Transverse colon (tissue), 4 donors: Measurements from ENCODE around the gene WTIP. TPM values are rescaled to one million over a fixed set of nuclear protein-coding genes. Genes with fewer than 3 reads are reported as not detected.

Source experiments
- DNase-seq: peaks from one replicate; pipeline ENCODE4 v3.0.0-alpha.2; 2019
- H3K27ac ChIP-seq, 4 donors: fragments of 200-600 bp; sonication (generic); 2 replicates each; pipeline ENCODE4 v1.5.1; 2016 to 2018; ENCODE audit warnings: inconsistent platforms in 4 of 4
- H3K27me3 ChIP-seq: fragments of 200-600 bp; sonication (generic); 2 replicates; pipeline ENCODE4 v1.5.1; 2017; ENCODE audit warnings: inconsistent platforms
- H3K36me3 ChIP-seq, 4 donors: fragments of 200-600 bp; sonication (generic); 2 replicates each; pipeline ENCODE4 v1.5.1; 2017 to 2019; ENCODE audit warnings: inconsistent platforms in 4 of 4
- H3K4me1 ChIP-seq, 4 donors: fragments of 200-600 bp; sonication (generic); 2 replicates each; pipeline ENCODE4 v1.5.1; 2017 to 2020; ENCODE audit warnings: inconsistent platforms in 4 of 4
- H3K4me3 ChIP-seq, 4 donors: fragments of 200-600 bp; sonication (generic); 1 replicate in 1 of 4; 2 replicates in 3 of 4; pipeline versions ENCODE4 v1.5.1 to v1.6.1; 2017 to 2019; ENCODE audit warnings: inconsistent platforms in 4 of 4
- H3K9me3 ChIP-seq, 2 donors: fragments of 200-600 bp; sonication (generic); 2 replicates each; pipeline ENCODE4 v1.5.1; 2017 to 2019; ENCODE audit warnings: inconsistent platforms in 2 of 2
- EP300 ChIP-seq: sonication (generic); formaldehyde crosslinking; IDR thresholded peaks from one replicate; pipeline ENCODE4 v1.6.1; 2017; ENCODE audit warnings: antibody characterized with exemption, low read depth
- POLR2A ChIP-seq: fragments of 450-650 bp; IDR thresholded peaks from one replicate; pipeline ENCODE4 v1.6.1; 2016; ENCODE audit warnings: antibody characterized with exemption, mild to moderate bottlenecking, moderate library complexity
- POLR2AphosphoS5 ChIP-seq, 3 donors: sonication (generic); formaldehyde crosslinking; IDR thresholded peaks; one replicate each; pipeline ENCODE4 v1.6.1; 2016; ENCODE audit warnings: antibody characterized with exemption in 3 of 3
- WGBS, 2 donors: methylation state at CpG; one replicate each; pipeline ENCODE4 v1.1.5; 2018; ENCODE audit warnings: low coverage in 1 of 2; 5-methylcytosine and 5-hydroxymethylcytosine counted together
- in situ Hi-C, 4 donors: fragments of 200-750 bp; cut with MboI; loops; one replicate each; pipeline versions ENCODE4 v1.15.0 to v1.15.1; 2017; ENCODE audit warnings: low sequenced_read_pairs in 3 of 4, low pct_ligation_motif_present in 1 of 4, low pct_unique_long_range_greater_than_20kb in 1 of 4
- intact Hi-C: fragments of 100-400 bp; cut with DNase I; formaldehyde crosslinking; loops from one replicate; pipeline ENCODE4 v1.15.1; 2023; ENCODE audit warnings: low total_unique reads
- total RNA-seq, 4 donors: library from RNA; depleted of rRNA; stranded (reverse); fragments of >200 nt; gene quantifications; one replicate each; pipeline ENCODE4 v1.1.0, GENCODE V29; 2016
- TF ChIP-seq, protein P1 (sequence below), 5 experiments: fragments of 200-600 bp in 3 of 5; fragments of 450-650 bp in 2 of 5; sonication (generic) in 3 of 5; IDR thresholded peaks; 1 replicate in 2 of 5; 2 replicates in 3 of 5; pipeline ENCODE4 v1.5.1; 2016 to 2017; ENCODE audit warnings: antibody characterized with exemption in 5 of 5, inconsistent platforms in 3 of 5, mild to moderate bottlenecking in 2 of 5, moderate library complexity in 1 of 5

Gene WTIP
- total RNA-seq, 4 donors from 2014 or later: 0.60 to 4.1 (median 2.2) TPM

DNA sequence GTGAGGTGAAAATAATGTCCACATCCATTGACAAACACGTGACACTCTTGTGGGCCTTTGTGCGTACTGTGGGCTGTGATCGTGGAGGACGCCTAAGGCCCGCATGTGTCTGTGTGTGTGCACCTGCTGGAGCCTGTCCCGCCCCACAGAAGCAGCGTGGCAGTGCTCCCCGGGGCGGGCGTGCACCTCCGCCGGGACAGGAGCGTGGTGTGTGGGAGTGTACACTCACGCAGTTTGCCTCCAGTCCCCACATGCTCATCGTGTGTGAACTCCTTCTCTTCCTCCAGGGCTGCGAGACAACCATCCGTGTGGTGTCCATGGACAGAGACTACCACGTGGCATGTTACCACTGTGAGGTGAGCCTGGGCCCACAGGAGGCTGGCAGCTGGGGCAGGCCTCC is 13.9 kb downstream of the WTIP start:
- 94% methylated on average over 17 of the region's 18 CpGs; no CpG with 5 or more reads in 1 of the 2 donors for WGBS, 2 donors
- intact Hi-C loops: no loop called here
- DNase-seq: no peak
- no peak overlapping the region for H3K27ac ChIP-seq
- no peaks in the 10 kb centered on the region for H3K9me3 ChIP-seq
- in situ Hi-C loops: loop anchor here in 2 of 4 donors (5.0 to 10.0 kb wide), 2 partner anchors 217 to 219 kb away; no protein-coding TSS in a partner anchor
- TF ChIP-seq EP300 (no peak), POLR2AphosphoS5 (IDR thresholded peaks at IDR 0.05) (no peak), POLR2A (no peak)
- TF ChIP-seq, protein P1, sequence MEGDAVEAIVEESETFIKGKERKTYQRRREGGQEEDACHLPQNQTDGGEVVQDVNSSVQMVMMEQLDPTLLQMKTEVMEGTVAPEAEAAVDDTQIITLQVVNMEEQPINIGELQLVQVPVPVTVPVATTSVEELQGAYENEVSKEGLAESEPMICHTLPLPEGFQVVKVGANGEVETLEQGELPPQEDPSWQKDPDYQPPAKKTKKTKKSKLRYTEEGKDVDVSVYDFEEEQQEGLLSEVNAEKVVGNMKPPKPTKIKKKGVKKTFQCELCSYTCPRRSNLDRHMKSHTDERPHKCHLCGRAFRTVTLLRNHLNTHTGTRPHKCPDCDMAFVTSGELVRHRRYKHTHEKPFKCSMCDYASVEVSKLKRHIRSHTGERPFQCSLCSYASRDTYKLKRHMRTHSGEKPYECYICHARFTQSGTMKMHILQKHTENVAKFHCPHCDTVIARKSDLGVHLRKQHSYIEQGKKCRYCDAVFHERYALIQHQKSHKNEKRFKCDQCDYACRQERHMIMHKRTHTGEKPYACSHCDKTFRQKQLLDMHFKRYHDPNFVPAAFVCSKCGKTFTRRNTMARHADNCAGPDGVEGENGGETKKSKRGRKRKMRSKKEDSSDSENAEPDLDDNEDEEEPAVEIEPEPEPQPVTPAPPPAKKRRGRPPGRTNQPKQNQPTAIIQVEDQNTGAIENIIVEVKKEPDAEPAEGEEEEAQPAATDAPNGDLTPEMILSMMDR (IDR thresholded peaks at IDR 0.05): no peak
- H3K4me3 ChIP-seq: no peak overlapping the region
- peaks cover 0 to 5% (median 0%) of the 10 kb centered on the region in 4 donors for H3K36me3 ChIP-seq
- H3K27me3 ChIP-seq: peaks cover 6% of the 10 kb centered on the region
- H3K4me1 ChIP-seq: no peaks in the 10 kb centered on the region

DNA sequence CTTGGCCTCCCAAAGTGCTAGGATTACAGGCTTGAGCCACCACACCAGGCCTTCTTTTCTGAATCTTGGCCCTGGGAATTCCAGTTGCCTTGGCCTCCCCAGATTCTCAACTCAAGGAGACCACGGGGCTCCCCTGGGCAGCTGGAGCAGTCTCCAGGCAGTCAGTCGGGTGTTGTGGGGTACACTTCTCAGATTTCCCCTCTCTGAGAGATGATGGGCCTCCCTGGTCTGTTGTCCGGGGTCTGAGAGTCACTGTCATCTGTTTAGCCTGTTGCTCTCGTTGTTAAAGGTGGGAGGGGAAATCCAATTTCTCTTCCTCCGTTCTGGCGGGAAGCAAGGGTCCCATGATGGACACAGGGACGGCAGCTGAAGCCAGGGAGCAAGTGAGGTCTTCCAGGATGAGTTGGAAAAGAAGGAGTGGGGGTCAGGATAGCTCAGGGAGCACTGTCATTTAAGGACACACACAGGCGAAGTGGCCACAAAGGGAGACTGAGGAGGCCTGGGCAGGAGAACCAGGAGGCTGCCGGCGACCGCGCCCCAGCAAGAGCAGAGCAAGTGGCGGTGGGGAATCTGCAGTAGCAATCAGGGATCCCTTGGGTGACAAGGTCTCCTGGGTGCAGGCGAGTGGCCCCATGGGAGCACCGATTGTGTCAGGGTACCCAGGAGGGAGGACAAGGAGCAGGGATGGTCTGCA is 15.7 kb downstream of the WTIP start:
- no peak overlapping the region for H3K4me3 ChIP-seq
- TF ChIP-seq, protein P1 (IDR thresholded peaks at IDR 0.05): no peak
- TF ChIP-seq EP300: no peak
- no peak for TF ChIP-seq POLR2AphosphoS5 (IDR thresholded peaks at IDR 0.05)
- TF ChIP-seq POLR2A: no peak
- peaks cover 0 to 5% (median 0%) of the 10 kb centered on the region in 4 donors for H3K36me3 ChIP-seq
- WGBS, 2 donors: 85 to 88% methylated on average over 4 to 15 of the region's 15 CpGs
- peaks cover 0 to 4% (median 2%) of the 10 kb centered on the region in 4 donors for H3K4me1 ChIP-seq
- intact Hi-C loops (no loop called here), in situ Hi-C loops (loop anchor here in 2 of 4 donors (5.0 to 10.0 kb wide), 2 partner anchors 215 to 218 kb away; no protein-coding TSS in a partner anchor)
- no peak for DNase-seq
- no peaks in the 10 kb centered on the region for H3K9me3 ChIP-seq
- H3K27ac ChIP-seq: no peak overlapping the region
- peaks cover 11% of the 10 kb centered on the region for H3K27me3 ChIP-seq

DNA sequence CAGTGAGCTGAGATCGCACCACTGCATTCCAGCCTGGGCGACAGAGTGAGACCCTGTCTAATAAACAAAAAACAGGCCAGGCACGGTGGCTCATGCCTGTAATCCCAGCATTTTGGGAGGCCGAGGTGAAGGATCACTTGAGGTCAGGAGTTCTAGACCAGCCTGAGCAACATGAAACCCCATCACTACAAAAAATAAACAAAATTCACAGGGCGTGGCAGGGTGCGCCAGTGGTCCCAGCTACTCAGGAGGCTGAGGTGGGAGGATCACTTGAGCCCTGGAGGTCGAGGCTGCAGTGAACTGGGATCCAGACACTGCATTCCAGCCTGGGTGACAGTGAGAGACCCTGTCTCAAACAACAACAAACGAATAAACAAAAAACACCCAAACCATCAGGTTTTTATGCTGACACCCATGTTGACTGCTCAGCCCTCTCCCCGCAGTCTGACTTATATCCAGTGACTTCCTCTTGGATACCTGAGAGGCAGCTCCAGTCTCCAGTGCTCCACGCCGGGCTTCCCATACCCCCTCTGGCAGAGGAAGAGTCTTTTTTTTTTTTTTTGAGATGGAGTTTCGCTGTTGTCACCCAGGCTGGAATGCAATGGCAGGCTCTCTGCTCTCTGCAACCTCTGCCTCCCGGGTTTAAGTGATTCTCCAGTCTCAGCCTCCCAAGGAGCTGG is 17.7 kb downstream of the WTIP start:
- Histone ChIP-seq H3K27ac (no peak overlapping the region), H3K36me3 (no peaks in the 10 kb centered on the region), H3K9me3 (no peaks in the 10 kb centered on the region), H3K27me3 (peaks cover 11% of the 10 kb centered on the region), H3K4me3 (no peak overlapping the region), H3K4me1 (peaks cover 0 to 4% (median 2%) of the 10 kb centered on the region in 4 donors)
- WGBS, 2 donors: 84 to 100% methylated on average over 3 to 13 of the region's 13 CpGs
- intact Hi-C loops: no loop called here
- no peak for DNase-seq
- in situ Hi-C loops: loop anchor here in 2 of 4 donors (5.0 to 10.0 kb wide), 2 partner anchors 213 to 216 kb away; no protein-coding TSS in a partner anchor
- TF ChIP-seq EP300 (no peak), POLR2A (no peak), POLR2AphosphoS5 (IDR thresholded peaks at IDR 0.05) (no peak)
- TF ChIP-seq, protein P1 (IDR thresholded peaks at IDR 0.05): no peak

DNA sequence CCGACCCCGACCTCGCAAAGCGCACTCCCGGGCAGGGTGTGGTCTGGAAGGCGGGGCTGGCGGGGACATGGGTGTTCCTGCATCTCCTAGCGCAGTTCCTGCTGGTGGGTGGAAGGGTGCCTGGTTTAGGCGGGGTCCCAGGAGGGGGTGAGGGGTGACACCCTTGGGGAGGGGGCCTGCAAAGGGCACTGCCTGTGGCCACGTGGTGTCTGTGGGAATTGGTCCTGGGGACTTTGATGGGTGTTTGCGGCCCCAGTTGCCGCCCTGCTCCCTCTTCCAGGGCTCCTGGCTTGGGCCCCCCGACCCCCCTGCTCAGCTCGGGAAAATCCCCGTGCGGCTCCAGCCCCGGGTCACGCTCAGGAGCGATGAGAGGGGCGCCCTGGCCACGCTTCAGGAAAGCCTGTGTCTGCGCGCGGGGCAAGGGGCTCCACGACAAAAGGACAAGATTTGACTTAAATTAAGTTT is 19.1 kb downstream of the WTIP start:
- Histone ChIP-seq H3K27ac (peak overlapping the region in 1 of 4 donors; percentile 23), H3K4me1 (peaks cover 0 to 4% (median 2%) of the 10 kb centered on the region in 4 donors), H3K36me3 (no peaks in the 10 kb centered on the region), H3K27me3 (peaks cover 11% of the 10 kb centered on the region), H3K9me3 (no peaks in the 10 kb centered on the region), H3K4me3 (no peak overlapping the region)
- no peak for DNase-seq
- no peak for TF ChIP-seq POLR2A
- no peak for TF ChIP-seq POLR2AphosphoS5 (IDR thresholded peaks at IDR 0.05)
- TF ChIP-seq, protein P1 (IDR thresholded peaks at IDR 0.05): no peak
- no peak for TF ChIP-seq EP300
- WGBS, 2 donors: 71% methylated on average over 17 of the region's 25 CpGs; no CpG with 5 or more reads in 1 of the 2 donors
- in situ Hi-C loops: loop anchor here in 1 of 4 donors (25.0 kb wide), 1 partner anchor 212 kb away; no protein-coding TSS in a partner anchor
- intact Hi-C loops: loop anchor here (5.0 kb wide), 1 partner anchor 212 kb away; no protein-coding TSS in a partner anchor
